Measurements from ENCODE around the gene C5orf58.

C5orf58 gene

DNA sequence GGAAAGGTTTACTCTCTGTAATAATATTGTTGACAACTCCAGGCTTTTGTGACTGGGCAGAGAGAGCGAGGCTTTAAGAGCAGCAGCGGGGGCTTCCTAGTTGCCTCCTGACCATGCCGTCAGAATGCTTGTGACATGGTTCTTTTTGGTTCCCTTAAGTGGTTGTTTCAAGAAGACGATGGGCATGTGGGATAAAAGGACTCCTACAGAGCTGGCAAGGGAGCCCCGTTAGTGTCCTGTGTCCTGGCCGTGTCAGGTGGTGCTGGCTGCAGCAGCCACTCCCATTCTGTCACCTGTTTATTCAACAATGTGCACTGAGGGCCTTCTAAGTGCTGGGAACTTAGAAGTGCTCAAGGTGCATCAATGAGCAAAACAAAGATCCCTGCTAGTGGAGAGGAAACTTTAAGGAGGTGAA is 45.1 kb downstream of the C5orf58 start:
- Histone ChIP-seq H3K27me3 (no peaks in the 10 kb centered on the region), H3K27ac (peak overlapping the region; percentile 62), H3K9ac (peak overlapping the region; percentile 17; the same call in 1 of the 2 replicates), H3K9me3 (no peaks in the 10 kb centered on the region), H3K4me2 (peak overlapping the region; percentile 81), H3K4me1 (peaks cover 84% of the 10 kb centered on the region), H4K20me1 (peaks cover 25% of the 10 kb centered on the region; the same call in 1 of the 2 replicates), H3K4me3 (no peak overlapping the region), H3K36me3 (peaks cover 55% of the 10 kb centered on the region)
- no peak for TF ChIP-seq Cebpa-rat (IDR thresholded peaks at IDR 0.05)

DNA sequence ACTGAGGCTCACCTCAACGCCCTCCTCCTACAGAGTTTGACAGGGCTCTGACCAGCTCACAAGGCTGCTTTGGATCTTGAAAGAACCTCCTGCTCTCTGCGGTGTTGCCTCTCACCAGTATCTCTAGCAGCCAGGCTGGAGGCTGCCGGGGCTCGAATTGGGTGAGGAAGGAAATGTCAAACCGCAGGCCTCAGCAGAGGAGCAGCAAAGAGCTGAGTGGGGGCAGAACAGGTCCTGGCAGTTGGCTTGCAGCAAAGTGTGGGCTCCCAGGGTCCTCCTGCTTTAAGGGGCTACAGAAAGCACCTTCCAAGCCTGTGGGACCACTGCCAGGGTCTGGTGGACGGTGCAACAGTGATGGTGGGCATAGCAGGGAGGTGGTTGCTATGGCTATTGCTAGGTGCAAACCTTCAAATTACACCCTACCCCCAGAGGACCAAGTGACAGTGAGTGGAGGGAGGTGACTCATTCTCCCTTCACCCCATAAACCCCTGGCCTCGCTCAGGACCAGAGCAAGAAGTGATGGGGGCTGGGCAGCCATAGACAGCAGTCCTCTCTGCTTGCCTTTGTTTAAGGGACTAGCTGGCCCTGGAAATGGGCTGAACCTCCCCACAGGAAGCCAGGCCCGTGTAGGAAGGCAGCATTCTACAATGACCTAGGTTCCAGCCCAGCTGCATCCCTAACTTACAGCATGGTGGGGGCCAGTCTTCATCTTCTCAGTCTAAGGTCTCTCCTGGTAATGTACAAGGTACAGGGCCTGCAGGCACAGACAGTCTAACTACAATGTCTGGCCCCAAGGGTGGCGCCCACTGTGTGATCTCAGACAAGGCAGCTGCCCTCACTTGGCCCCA is 46.0 kb downstream of the C5orf58 start:
- peaks cover 55% of the 10 kb centered on the region for H3K36me3 ChIP-seq
- no peak for TF ChIP-seq Cebpa-rat (IDR thresholded peaks at IDR 0.05)
- H3K9ac ChIP-seq = peak overlapping the region; percentile 81
- H3K4me3 ChIP-seq = peak overlapping the region; percentile 58
- H3K27ac ChIP-seq = peak overlapping the region; percentile 90
- H4K20me1 ChIP-seq = peaks cover 29% of the 10 kb centered on the region; the same call in 1 of the 2 replicates
- peaks cover 93% of the 10 kb centered on the region for H3K4me1 ChIP-seq
- H3K9me3 ChIP-seq = no peaks in the 10 kb centered on the region
- H3K27me3 ChIP-seq = no peaks in the 10 kb centered on the region
- H3K4me2 ChIP-seq = peak overlapping the region; percentile 91

DNA sequence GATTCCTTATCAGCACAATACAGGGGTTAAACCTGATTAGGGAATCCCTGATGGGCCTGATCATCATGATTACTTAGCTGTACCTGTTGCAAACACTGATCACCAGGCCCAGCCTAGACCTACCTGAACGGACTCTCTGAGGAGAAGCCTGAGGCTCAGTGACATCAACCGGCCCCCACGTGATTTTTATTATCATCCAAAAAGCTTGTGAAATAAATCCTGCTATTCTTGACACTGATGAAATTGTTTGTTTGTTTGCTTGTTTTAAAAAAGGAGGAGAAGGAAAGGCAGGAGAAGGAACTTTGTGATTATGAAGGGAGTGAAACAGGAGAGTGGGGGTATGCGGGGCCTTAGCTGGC is 46.7 kb downstream of the C5orf58 start:
- peak overlapping the region; percentile 58 for H3K4me3 ChIP-seq
- no peaks in the 10 kb centered on the region for H3K27me3 ChIP-seq
- peaks cover 29% of the 10 kb centered on the region; the same call in 1 of the 2 replicates for H4K20me1 ChIP-seq
- H3K27ac ChIP-seq = peak overlapping the region; percentile 90
- peak overlapping the region; percentile 91 for H3K4me2 ChIP-seq
- peaks cover 6% of the 10 kb centered on the region; the same call in 1 of the 2 replicates for H3K9me3 ChIP-seq
- H3K36me3 ChIP-seq = peaks cover 55% of the 10 kb centered on the region
- peak overlapping the region; percentile 81 for H3K9ac ChIP-seq
- TF ChIP-seq Cebpa-rat (IDR thresholded peaks at IDR 0.05) = no peak
- H3K4me1 ChIP-seq = peaks cover 90% of the 10 kb centered on the region

DNA sequence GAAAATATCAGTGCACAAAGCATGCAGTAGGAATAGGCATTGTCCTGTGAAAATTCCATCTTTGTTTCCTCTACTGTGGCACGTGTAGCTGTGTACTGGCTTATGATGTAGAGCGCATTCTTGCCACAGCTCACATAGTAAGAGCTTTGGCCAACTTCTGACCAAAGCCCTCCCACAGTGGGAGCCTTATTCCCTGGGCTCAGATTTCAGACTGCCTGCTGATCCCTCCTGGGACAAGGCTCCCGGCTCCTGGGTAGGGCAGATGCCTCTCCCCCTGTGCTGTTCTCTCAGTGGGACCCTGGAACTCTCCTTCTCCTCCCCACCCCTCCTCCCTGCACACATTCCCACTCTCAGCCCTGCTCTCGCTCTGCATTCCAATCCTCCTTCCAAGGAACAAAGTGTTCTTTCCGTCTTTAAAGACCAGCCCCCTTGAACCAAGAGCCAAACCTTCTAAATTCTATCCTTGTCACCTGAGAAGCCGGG is 47.3 kb downstream of the C5orf58 start:
- Histone ChIP-seq H3K9me3 (peaks cover 12% of the 10 kb centered on the region; the same call in 1 of the 2 replicates), H3K27me3 (no peaks in the 10 kb centered on the region), H3K4me2 (peak overlapping the region; percentile 91), H4K20me1 (peaks cover 28% of the 10 kb centered on the region; the same call in 1 of the 2 replicates), H3K4me3 (0 out of 2 replicates have a peak overlapping the region, but pooled peaks have one; percentile 58), H3K36me3 (peaks cover 55% of the 10 kb centered on the region), H3K4me1 (peaks cover 91% of the 10 kb centered on the region), H3K27ac (peak overlapping the region; percentile 90), H3K9ac (peak overlapping the region; percentile 81)
- no peak for TF ChIP-seq Cebpa-rat (IDR thresholded peaks at IDR 0.05)

DNA sequence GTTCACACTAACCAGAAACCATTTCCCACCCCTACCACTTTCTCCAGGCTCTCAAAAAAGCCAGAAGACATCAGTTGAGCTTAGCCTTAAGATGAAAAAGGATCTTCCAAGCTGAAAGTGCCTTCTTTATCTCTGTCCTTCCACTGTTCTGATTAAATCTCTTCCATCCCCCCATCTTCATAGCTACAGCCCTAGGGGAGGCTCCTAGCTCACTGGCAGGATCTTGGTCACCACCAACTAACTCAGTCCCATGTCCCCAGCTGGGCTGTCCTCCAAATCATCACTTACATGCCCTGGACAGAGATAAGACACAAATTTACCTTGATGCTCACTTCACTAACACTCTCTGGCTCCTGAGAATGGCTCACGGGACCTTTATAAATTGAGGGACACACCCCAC is 50.5 kb downstream of the C5orf58 start:
- H3K36me3 ChIP-seq = peaks cover 74% of the 10 kb centered on the region
- H3K4me2 ChIP-seq = no peak overlapping the region
- H3K9ac ChIP-seq = no peak overlapping the region
- no peak overlapping the region for H3K27ac ChIP-seq
- H3K9me3 ChIP-seq = peaks cover 20% of the 10 kb centered on the region; the same call in 1 of the 2 replicates
- no peaks in the 10 kb centered on the region for H3K27me3 ChIP-seq
- H3K4me1 ChIP-seq = peaks cover 93% of the 10 kb centered on the region
- H4K20me1 ChIP-seq = peaks cover 36% of the 10 kb centered on the region
- no peak overlapping the region for H3K4me3 ChIP-seq
- TF ChIP-seq Cebpa-rat (IDR thresholded peaks at IDR 0.05) = no peak

DNA sequence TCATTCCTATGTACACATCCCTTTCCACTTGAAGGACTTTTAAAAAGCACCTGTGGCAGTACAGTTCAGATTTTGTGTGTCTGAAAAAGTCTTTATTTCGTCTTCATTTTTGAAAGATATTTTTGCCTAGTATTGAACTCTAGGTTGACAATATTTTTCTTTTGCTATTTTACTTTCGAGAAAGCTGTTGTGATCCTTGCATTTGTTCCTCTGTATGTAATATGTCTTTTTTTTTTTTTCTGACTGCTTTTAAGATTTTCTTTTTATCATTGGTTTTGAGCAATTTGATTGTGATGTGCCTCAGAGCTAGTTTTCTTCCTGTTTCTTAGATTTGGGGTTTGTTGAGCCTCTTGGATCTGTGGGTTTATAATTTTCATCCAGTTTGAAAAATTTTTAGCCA is 51.4 kb downstream of the C5orf58 start:
- peaks cover 42% of the 10 kb centered on the region for H4K20me1 ChIP-seq
- peaks cover 83% of the 10 kb centered on the region for H3K36me3 ChIP-seq
- H3K9ac ChIP-seq = no peak overlapping the region
- no peak for TF ChIP-seq Cebpa-rat (IDR thresholded peaks at IDR 0.05)
- H3K4me3 ChIP-seq = no peak overlapping the region
- H3K4me2 ChIP-seq = no peak overlapping the region
- no peak overlapping the region for H3K27ac ChIP-seq
- H3K9me3 ChIP-seq = peaks cover 20% of the 10 kb centered on the region; the same call in 1 of the 2 replicates
- no peaks in the 10 kb centered on the region for H3K27me3 ChIP-seq
- H3K4me1 ChIP-seq = peaks cover 96% of the 10 kb centered on the region

DNA sequence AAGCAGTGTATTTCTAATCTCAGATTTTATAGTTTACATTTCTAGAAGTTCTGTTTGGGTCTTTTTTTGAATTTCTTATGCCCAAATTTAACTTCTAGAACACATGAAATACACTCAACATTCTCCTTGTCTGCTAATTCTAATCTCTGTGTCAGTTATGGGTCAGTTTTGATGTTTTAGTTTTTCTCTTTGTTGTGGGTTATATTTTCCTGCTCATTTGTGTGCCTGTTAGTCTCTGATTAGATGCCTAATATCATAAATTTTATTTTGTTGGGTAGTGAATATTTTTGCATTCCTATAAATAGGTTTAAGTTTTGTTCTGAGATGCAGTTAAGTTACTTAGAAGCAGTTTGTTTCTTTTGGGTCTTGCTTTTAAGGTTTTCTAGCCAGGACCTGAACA is 52.4 kb downstream of the C5orf58 start:
- H3K4me1 ChIP-seq = peaks cover 93% of the 10 kb centered on the region
- H4K20me1 ChIP-seq = peaks cover 48% of the 10 kb centered on the region
- H3K4me2 ChIP-seq = peak overlapping the region; percentile 57
- no peak for TF ChIP-seq Cebpa-rat (IDR thresholded peaks at IDR 0.05)
- peaks cover 93% of the 10 kb centered on the region for H3K36me3 ChIP-seq
- H3K27me3 ChIP-seq = no peaks in the 10 kb centered on the region
- H3K4me3 ChIP-seq = no peak overlapping the region
- H3K9ac ChIP-seq = no peak overlapping the region
- no peak overlapping the region for H3K27ac ChIP-seq
- H3K9me3 ChIP-seq = peaks cover 20% of the 10 kb centered on the region; the same call in 1 of the 2 replicates

DNA sequence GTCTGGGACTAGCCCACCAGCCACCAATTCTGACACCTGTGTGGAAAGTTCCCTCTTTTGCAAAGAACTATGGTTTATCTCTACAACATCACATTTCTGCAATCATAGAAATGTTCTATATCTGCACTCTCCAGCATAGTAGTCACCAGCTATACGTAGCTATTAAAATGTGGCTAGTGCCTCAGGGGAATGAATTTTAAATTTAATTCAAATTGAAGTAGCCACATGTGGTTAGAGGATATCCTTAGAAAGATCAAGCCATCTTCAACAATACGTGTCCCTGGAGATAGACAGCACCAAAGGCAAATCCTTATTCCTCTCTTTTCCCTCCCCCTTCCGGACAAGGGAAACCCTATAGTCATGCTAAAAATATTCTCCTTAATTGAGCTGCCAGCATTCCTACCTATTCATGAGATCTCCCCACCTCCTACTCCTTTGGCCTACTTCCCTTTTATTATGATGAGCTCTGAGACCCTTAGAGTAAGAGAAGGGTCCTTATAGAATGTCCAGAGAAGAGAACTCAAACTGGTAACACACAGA is 53.7 kb downstream of the C5orf58 start:
- Histone ChIP-seq H3K4me1 (peaks cover 90% of the 10 kb centered on the region), H3K9me3 (peaks cover 20% of the 10 kb centered on the region; the same call in 1 of the 2 replicates), H3K4me2 (peak overlapping the region; percentile 57), H3K27ac (no peak overlapping the region), H4K20me1 (peaks cover 59% of the 10 kb centered on the region), H3K27me3 (no peaks in the 10 kb centered on the region), H3K36me3 (peaks cover 98% of the 10 kb centered on the region), H3K4me3 (no peak overlapping the region), H3K9ac (no peak overlapping the region)
- no peak for TF ChIP-seq Cebpa-rat (IDR thresholded peaks at IDR 0.05)

DNA sequence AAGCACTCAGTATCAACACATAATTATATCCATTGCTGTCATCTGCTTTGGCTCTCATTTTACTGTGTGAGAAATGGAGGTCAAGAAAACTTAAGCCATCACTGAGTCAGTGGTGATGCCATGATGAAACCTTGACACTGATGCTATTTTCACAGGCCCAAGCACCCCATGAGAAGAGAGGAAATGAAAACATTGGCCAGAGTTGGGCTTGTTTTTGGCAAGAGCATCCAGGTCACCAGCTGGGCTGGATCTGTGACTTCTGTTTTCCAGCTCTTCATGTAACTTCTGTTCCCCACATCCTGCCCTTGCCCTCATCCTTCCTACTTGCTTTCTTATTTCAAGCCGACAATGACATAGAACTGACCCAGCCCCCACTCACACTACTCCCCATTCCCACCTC is 54.7 kb downstream of the C5orf58 start:
- Histone ChIP-seq H3K27me3 (no peaks in the 10 kb centered on the region), H3K9ac (no peak overlapping the region), H3K4me3 (no peak overlapping the region), H3K27ac (no peak overlapping the region), H4K20me1 (peaks cover 65% of the 10 kb centered on the region), H3K4me1 (peaks cover 90% of the 10 kb centered on the region), H3K36me3 (peaks cover 98% of the 10 kb centered on the region), H3K4me2 (peak overlapping the region; percentile 57), H3K9me3 (peaks cover 20% of the 10 kb centered on the region; the same call in 1 of the 2 replicates)
- no peak for TF ChIP-seq Cebpa-rat (IDR thresholded peaks at IDR 0.05)

DNA sequence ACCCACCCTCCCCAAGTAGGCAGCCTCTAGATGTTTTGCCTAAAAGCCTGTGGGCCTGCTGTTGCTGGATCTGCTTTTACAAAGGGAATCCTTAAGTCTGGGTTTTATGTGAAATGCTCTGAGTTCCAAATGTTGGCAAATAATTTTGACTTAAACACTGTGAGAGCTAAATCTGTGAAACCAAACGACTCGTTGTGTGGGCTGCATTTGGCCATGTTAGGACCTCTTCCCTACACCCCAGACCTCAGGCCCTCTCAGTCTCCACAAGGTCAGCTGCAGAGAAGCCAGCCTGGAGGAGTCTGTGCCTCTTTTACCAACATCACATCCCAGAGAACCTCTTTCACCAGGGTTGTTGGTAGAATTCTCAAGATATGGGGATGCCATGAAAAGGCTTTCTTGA is 55.4 kb downstream of the C5orf58 start:
- H3K4me1 ChIP-seq = peaks cover 90% of the 10 kb centered on the region
- no peak for TF ChIP-seq Cebpa-rat (IDR thresholded peaks at IDR 0.05)
- peaks cover 98% of the 10 kb centered on the region for H3K36me3 ChIP-seq
- H3K4me2 ChIP-seq = peak overlapping the region; percentile 32
- peaks cover 65% of the 10 kb centered on the region for H4K20me1 ChIP-seq
- 0 out of 2 replicates have a peak overlapping the region, but pooled peaks have one; percentile 5 for H3K27ac ChIP-seq
- H3K4me3 ChIP-seq = no peak overlapping the region
- H3K27me3 ChIP-seq = no peaks in the 10 kb centered on the region
- H3K9ac ChIP-seq = no peak overlapping the region
- peaks cover 20% of the 10 kb centered on the region; the same call in 1 of the 2 replicates for H3K9me3 ChIP-seq

All from BLaER1 (cell line).